ENCODE measurements around the gene CHRFAM7A. TPM values are rescaled to one million over a fixed set of nuclear protein-coding genes. Genes with fewer than 3 reads are reported as not detected.
"Not testable (repeated sequence)": the region's sequence is repeated elsewhere in the genome, so short reads cannot be mapped to it uniquely, and the experiment has no call there.

CHRFAM7A gene
- 0.60 and 2.2 TPM in 2 replicates for total RNA-seq

GRCh38 chr15:30392766-30393663, at the start of gene CHRFAM7A:
Gene CHRFAM7A (minus strand): TSS chr15:30393540. CDS start chr15:30383351, 10,189 bp downstream.
- DNase-seq (ENCODE audit: low read depth in 2 of 2): not testable (repeated sequence)

GRCh38 chr15:30438348-30438747, 45.0 kb upstream of the CHRFAM7A start:
- not testable (repeated sequence) for DNase-seq (ENCODE audit: low read depth in 2 of 2)

DNA sequence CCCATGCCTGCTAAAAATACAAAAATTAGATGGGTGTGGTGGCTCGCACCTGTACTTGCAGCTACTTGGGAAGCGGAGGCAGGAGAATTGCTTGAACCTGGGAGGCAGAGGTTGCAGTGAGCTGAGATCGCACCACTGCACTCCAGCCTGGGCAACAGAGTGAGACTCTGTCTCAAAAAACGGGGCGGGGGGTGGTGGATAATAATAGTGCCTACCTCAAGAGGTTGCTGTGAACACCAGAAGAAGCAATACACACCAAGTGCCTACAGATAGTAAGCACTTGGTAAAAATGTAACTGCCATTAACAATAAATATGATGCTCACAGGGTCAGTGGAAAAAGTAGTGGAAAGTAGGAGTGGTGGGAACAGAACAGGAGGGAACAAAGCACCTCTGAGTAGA, 42.5 kb upstream of the CHRFAM7A start:
- not testable (repeated sequence) for DNase-seq (ENCODE audit: low read depth in 2 of 2)

DNA sequence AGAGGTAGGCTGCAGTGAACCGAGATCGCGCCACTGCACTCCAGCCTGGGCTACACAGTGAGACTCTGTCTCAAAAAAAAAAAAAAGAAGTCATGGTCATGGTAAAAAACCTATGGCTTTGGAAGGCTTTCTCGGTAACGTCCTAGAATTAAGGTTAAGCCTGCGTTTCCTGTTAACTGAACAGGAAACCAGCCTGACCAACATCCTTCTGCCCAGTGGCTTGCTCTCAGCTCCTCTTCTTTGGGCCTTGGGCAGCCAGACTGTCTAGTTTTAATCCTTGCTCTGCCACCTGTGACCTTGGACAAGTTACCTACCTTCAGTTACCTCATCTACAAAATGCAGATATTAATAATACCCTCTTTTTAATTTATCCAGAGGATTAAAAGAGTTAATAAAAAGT, 27.4 kb upstream of the CHRFAM7A start:
- DNase-seq (ENCODE audit: low read depth in 2 of 2): peak in 1 of 2 donors; percentile 1

DNA sequence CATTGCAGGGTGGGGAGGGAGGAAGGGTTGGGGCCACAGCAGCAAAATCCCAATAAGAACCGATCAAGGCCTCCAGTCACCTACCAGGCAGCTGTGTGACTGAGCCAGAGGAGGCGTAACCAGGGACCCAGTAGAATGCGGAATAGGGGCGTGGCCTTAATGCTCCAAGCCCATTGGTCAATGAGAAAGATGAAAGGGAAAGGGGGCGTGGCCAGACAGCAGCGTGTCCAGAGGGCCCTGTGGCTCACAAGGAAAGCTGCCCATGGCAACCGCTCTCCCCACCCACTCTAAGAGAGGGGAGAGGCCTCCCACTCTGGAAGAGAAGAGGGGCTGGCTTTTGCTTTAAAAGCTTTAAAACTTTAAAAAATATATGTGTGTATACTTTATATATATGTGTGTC, 20.8 kb upstream of the CHRFAM7A start, which contains the start of gene GOLGA8R:
Gene GOLGA8R (minus strand): TSS at position 101 of the 400 bp plus-strand sequence. CDS start 98 bp downstream, at position 3.
- not testable (repeated sequence) for DNase-seq (ENCODE audit: low read depth in 2 of 2)

- DNase-seq (ENCODE audit: low read depth in 2 of 2): peak in 1 of 2 donors; percentile 0
Observed at GRCh38 chr15:30407636-30408035, 14.3 kb upstream of the CHRFAM7A start.

- not testable (repeated sequence) for DNase-seq (ENCODE audit: low read depth in 2 of 2)
Observed at GRCh38 chr15:30398988-30399387, 5.6 kb upstream of the CHRFAM7A start.

- DNase-seq (ENCODE audit: low read depth in 2 of 2): not testable (repeated sequence)
Observed at GRCh38 chr15:30393664-30393991, 288 bp upstream of the CHRFAM7A start.

- DNase-seq (ENCODE audit: low read depth in 2 of 2): not testable (repeated sequence)
Observed at GRCh38 chr15:30386318-30386887, 6.9 kb downstream of the CHRFAM7A start.

GRCh38 chr15:30377082-30377413, 16.3 kb downstream of the CHRFAM7A start:
- DNase-seq (ENCODE audit: low read depth in 2 of 2): not testable (repeated sequence)

GRCh38 chr15:30376375-30377081, 16.8 kb downstream of the CHRFAM7A start:
- DNase-seq (ENCODE audit: low read depth in 2 of 2): not testable (repeated sequence)

DNA sequence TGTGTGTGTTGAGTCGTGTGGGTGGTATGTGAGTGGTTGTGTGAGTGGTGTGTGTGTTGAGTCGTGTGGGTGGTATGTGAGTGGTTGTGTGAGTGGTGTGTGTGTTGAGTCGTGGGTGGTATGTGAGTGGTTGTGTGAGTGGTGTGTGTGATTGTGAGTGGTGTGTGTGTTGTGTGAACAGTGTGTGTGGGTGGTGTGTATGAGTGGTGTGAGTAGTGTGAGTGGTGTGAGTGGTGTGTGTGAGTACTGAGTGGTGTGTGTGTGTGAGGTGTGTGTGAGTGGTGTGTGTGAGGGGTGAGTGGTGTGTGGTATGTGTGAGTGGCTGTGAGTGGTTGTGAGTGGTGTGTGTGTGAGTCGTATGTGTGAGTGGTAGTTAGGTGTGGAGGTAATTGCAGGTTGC, 17.5 kb downstream of the CHRFAM7A start:
- peak in 1 of 2 donors; percentile 1 for DNase-seq (ENCODE audit: low read depth in 2 of 2)

DNA sequence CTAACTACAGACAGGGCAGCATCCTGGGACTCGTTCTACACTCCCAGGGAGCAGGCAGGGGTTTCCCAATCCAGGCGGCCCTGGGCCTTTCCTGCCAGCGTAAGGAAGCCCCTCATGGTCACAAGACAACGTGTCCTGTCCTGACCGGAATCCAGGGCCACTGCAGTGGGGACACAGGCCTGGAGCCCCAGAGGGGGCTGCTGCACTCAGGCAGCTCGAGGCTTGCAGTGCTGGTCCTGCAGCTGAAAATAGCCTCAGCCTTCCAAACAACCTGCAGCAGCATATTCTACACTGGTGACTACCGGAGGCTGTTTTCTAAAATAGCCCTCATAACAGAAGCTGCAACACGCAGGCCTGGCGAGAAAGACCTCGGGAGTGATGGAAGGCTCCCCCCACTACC, 18.5 kb downstream of the CHRFAM7A start:
- not testable (repeated sequence) for DNase-seq (ENCODE audit: low read depth in 2 of 2)

DNA sequence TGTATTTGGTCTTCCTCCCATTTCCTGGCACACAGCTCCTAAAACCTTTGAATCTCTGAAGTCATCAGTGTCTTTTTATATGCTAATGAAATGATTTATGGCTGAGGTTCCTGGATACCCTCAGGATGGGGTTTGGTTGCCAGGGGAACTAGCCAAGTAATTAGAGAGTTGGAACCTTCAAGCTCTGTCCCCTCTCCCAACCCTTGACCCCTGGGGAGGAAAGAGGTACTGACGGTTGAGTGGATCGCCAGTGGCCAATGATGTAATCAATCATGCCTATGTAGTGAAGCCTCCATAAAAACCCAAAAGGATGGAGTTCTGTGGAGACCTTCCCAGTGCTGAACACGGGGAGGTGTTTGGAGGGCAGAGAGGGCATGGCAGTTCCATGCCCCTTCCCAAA, 25.1 kb downstream of the CHRFAM7A start:
- DNase-seq (ENCODE audit: low read depth in 2 of 2): not testable (repeated sequence)

DNA sequence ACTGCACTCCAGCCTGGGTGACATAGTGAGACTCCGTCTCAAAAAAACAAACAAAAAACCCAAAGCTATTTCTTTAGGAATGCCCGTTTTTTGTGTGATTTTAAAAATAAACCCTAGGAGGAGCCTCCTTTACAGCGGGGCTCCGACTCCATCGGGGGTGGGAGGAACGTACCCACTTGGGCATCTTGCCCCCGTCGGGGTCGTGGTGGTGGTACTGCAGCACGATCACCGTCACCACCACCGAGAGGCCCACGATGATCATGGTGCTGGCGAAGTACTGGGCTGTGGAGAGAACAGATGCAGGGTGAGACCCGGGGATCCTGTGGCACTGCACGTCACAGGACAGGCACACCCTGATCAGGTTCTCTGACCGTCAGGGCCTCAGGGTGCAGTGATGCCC, 26.1 kb downstream of the CHRFAM7A start:
- DNase-seq (ENCODE audit: low read depth in 2 of 2): not testable (repeated sequence)

DNA sequence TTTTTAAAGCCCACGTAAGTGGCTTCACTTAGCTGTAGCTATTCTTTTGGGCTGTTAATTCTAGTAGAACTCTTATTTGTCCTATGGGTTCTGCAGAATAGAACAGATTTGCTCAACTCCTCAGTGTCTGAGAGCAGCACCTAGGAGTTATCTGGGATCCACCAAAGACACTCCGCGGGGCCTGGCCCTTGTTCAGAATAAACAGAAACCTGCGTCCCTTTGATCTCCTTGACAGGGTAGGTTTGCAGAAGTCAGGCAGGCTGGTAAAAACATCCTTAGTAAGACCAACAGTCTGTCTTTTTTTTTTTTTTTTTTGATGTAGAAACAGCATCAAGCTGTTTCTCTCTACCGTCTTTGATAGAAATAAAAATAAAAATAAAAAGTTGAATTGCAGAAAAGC, 31.9 kb downstream of the CHRFAM7A start:
- not testable (repeated sequence) for DNase-seq (ENCODE audit: low read depth in 2 of 2)

- not testable (repeated sequence) for DNase-seq (ENCODE audit: low read depth in 2 of 2)
Observed at GRCh38 chr15:30360990-30361389, 32.4 kb downstream of the CHRFAM7A start.

- not testable (repeated sequence) for DNase-seq (ENCODE audit: low read depth in 2 of 2)
Observed at GRCh38 chr15:30355043-30355442, 38.3 kb downstream of the CHRFAM7A start.

GRCh38 chr15:30349803-30350202, 43.5 kb downstream of the CHRFAM7A start:
- not testable (repeated sequence) for DNase-seq (ENCODE audit: low read depth in 2 of 2)

- DNase-seq (ENCODE audit: low read depth in 2 of 2): not testable (repeated sequence)
Observed at GRCh38 chr15:30336584-30336983, 56.8 kb downstream of the CHRFAM7A start.

DNA sequence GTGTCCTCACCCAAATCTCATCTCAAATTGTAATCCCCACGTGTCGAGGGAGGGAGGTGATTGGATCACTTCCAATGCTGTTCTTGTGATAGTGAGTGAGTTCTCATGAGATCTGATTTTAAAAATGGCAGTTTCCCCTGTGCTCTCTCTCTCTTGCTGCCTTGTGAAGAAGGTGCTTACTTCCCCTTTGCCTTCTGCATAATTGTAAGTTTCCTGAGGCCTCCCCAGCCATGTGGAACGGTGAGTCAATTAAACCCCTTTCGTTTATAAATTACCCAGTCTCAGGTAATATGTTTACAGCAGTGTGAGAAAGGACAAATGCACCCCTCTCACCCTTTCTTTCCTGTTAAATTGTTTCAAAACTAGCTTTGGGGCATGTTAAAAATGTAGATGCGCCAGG, 59.2 kb downstream of the CHRFAM7A start:
- DNase-seq (ENCODE audit: low read depth in 2 of 2): not testable (repeated sequence)

- DNase-seq (ENCODE audit: low read depth in 2 of 2): not testable (repeated sequence)
Observed at GRCh38 chr15:30326145-30326544, 67.2 kb downstream of the CHRFAM7A start.

All from lung microvascular endothelial cell (primary cell).